Large intestine (tissue), 3 donors: ENCODE results near the gene PKD1. TPM values are rescaled to one million over a fixed set of nuclear protein-coding genes. Genes with fewer than 3 reads are reported as not detected.

Experiments used
- DNase-seq, 2 donors: peaks; one replicate each; pipeline versions ENCODE4 v3.0.0 to v3.0.0-alpha.2; 2013
- H3K27ac ChIP-seq: one replicate; pipeline ENCODE4 v1.5.1; 2013; ENCODE audit warnings: low read length
- H3K27me3 ChIP-seq: 2 replicates; pipeline ENCODE4 v1.6.1; 2013; ENCODE audit warnings: low read length; ENCODE audit not compliant: control insufficient read depth, insufficient read depth
- H3K36me3 ChIP-seq: 2 replicates; pipeline ENCODE4 v1.6.1; 2013; ENCODE audit warnings: low read length; ENCODE audit not compliant: control insufficient read depth, insufficient read depth
- H3K4me1 ChIP-seq: one replicate; pipeline ENCODE4 v1.6.1; 2013; ENCODE audit warnings: low read length; ENCODE audit not compliant: control insufficient read depth, insufficient read depth
- H3K4me3 ChIP-seq: one replicate; pipeline ENCODE4 v1.5.1; 2013; ENCODE audit warnings: low read length
- H3K9me3 ChIP-seq: one replicate; pipeline ENCODE4 v1.6.1; 2013; ENCODE audit warnings: mild to moderate bottlenecking, low read depth, low read length, moderate library complexity; ENCODE audit not compliant: control insufficient read depth
- WGBS: methylation state at CpG from one replicate; pipeline ENCODE4 v1.1.5; 2013; ENCODE audit warnings: low lambda C conversion rate; ENCODE audit not compliant: insufficient coverage; 5-methylcytosine and 5-hydroxymethylcytosine counted together
- polyA plus RNA-seq: library from polyadenylated mRNA; unstranded; fragments of 120-200 nt; gene quantifications from one replicate; pipeline ENCODE4 v1.2.1, GENCODE V29; 2013

Gene PKD1
- polyA plus RNA-seq, 1 donor: 58.4 TPM

DNA sequence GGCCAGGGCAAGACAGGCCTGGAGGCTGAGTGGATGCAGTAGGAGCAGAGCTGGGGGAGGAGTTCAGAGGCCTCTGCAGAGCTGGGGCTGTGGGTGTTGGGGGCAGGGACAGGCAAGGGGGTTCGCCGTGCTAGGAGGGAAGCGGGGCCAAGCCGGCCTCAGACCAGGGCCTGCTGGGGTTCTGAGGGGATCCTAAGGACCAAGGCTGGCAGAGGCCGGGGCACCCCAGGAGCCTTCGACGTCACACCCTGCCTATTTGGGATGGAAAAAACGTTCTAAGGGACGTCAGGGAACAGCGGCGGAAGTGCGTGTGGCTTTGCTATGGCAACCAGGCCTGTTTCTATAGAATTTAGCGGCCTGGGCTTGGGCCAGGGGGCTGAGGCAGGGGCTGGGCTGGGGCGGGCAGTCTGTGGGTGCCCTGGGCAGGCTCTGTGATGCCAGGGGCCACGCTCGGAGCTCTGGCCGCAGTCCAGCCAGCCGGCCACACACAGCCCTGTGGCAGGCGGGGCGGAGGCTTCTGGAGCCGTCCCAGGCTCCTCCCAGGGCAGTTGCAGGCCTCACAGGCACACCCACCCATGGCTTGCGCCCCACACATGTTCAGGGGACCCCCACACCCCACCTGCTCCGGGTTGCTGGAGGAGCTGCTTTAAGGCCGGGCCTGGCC is 23.6 kb upstream of the PKD1 start:
- peak overlapping the region; percentile 47 for H3K27ac ChIP-seq
- WGBS: no CpG with 5 or more reads among the region's 24 CpGs
- no peak overlapping the region for H3K4me3 ChIP-seq
- H3K4me1 ChIP-seq: peaks cover 72% of the 10 kb centered on the region
- DNase-seq: peak in 1 of 2 donors; percentile 58
- no peaks in the 10 kb centered on the region for H3K36me3 ChIP-seq
- H3K27me3 ChIP-seq: no peaks in the 10 kb centered on the region
- peaks cover 9% of the 10 kb centered on the region for H3K9me3 ChIP-seq

GRCh38 chr16:2158262-2158638 is 22.6 kb upstream of the PKD1 start:
- H3K4me3 ChIP-seq: no peak overlapping the region
- peak overlapping the region; percentile 47 for H3K27ac ChIP-seq
- peaks cover 68% of the 10 kb centered on the region for H3K4me1 ChIP-seq
- no peaks in the 10 kb centered on the region for H3K9me3 ChIP-seq
- H3K27me3 ChIP-seq: no peaks in the 10 kb centered on the region
- no peaks in the 10 kb centered on the region for H3K36me3 ChIP-seq
- DNase-seq: no peak
- no CpG with 5 or more reads among the region's 15 CpGs for WGBS

GRCh38 chr16:2157480-2158261 is 22.0 kb upstream of the PKD1 start:
- peaks cover 68% of the 10 kb centered on the region for H3K4me1 ChIP-seq
- H3K36me3 ChIP-seq: peaks cover 4% of the 10 kb centered on the region
- H3K27me3 ChIP-seq: no peaks in the 10 kb centered on the region
- no CpG with 5 or more reads among the region's 27 CpGs for WGBS
- peak overlapping the region; percentile 90 for H3K4me3 ChIP-seq
- no peaks in the 10 kb centered on the region for H3K9me3 ChIP-seq
- peak overlapping the region; percentile 47 for H3K27ac ChIP-seq
- peak in 1 of 2 donors; percentile 60 for DNase-seq

GRCh38 chr16:2156849-2157224 is 21.1 kb upstream of the PKD1 start:
- Histone ChIP-seq H3K36me3 (peaks cover 5% of the 10 kb centered on the region), H3K27me3 (no peaks in the 10 kb centered on the region), H3K4me3 (peak overlapping the region; percentile 90), H3K4me1 (peaks cover 68% of the 10 kb centered on the region), H3K9me3 (no peaks in the 10 kb centered on the region), H3K27ac (peak overlapping the region; percentile 47)
- DNase-seq: no peak
- WGBS: no CpG with 5 or more reads among the region's 5 CpGs

DNA sequence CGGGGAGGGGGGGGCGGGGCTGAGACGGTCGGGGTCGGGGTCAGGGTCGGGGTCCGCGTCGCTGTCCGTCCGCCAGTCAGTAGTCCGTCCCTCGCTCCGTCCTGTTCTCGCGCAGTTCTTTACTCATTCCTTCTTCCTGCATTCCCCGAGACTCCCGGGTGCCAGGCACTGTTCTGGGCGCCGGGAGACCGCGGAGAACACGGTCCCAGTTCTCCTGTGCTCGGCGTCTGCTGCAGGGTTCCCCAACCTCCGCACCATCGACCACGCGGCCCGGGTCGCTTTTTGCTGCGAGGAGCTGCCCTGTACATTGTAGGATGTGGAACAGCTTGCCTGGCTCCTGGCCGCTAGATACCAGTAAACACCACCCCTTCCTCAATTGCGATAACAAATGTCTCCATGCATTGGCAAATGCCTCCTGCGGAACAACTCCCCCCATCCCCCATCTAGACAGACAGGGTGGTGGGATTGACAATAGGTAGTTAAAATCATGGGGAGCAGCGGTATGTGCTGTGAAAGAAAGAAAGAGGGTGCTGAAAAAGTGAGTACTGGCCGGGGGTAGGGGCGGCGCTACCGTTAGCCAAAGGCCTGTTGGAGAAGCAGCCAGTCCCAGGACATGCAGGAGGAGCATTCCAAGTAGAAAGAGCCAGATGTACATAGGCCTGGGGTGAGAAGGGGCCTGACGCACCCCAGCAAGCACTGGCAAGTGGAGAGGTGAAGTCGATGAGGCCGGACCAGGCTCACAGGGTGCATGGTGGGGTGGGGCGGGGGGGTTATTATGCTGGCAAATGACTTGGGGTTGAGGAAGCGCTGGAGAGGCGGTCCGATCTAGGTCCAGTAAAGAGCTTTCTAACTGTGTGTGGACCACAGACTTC is 20.5 kb upstream of the PKD1 start:
- Histone ChIP-seq H3K4me1 (peaks cover 68% of the 10 kb centered on the region), H3K4me3 (peak overlapping the region; percentile 90), H3K36me3 (peaks cover 11% of the 10 kb centered on the region), H3K27me3 (no peaks in the 10 kb centered on the region), H3K9me3 (no peaks in the 10 kb centered on the region), H3K27ac (peak overlapping the region; percentile 63)
- DNase-seq: peak in 1 of 2 donors; percentile 47
- WGBS: no CpG with 5 or more reads among the region's 47 CpGs

- H3K4me3 ChIP-seq: peak within 1 kb of the TSS; percentile 90
- H3K4me1 ChIP-seq: peaks cover 70% of the 10 kb centered on the region
- no CpG with 5 or more reads among the region's 94 CpGs for WGBS
Observed at GRCh38 chr16:2155091-2155950, 19.6 kb upstream of the PKD1 start, which contains the start of gene TRAF7. TSS of gene TRAF7 (plus strand) at chr16:2155782. CDS start at chr16:2163921, 8,139 bp downstream.

GRCh38 chr16:2154533-2155090 is 18.9 kb upstream of the PKD1 start:
- no peaks in the 10 kb centered on the region for H3K9me3 ChIP-seq
- no peak for DNase-seq
- H3K36me3 ChIP-seq: peaks cover 14% of the 10 kb centered on the region
- no CpG with 5 or more reads among the region's 23 CpGs for WGBS
- H3K4me3 ChIP-seq: peak overlapping the region; percentile 84
- H3K4me1 ChIP-seq: peaks cover 70% of the 10 kb centered on the region
- peak overlapping the region; percentile 95 for H3K27ac ChIP-seq
- H3K27me3 ChIP-seq: no peaks in the 10 kb centered on the region

More at GRCh38 chr16:2155091-2155950, 19.6 kb upstream of the PKD1 start, which contains the start of gene TRAF7:
- H3K9me3 ChIP-seq: no peaks in the 10 kb centered on the region
- H3K36me3 ChIP-seq: peaks cover 14% of the 10 kb centered on the region
- H3K27ac ChIP-seq: peak within 1 kb of the TSS; percentile 95
- peak; percentile 100 for DNase-seq
- H3K27me3 ChIP-seq: no peaks in the 10 kb centered on the region

DNA sequence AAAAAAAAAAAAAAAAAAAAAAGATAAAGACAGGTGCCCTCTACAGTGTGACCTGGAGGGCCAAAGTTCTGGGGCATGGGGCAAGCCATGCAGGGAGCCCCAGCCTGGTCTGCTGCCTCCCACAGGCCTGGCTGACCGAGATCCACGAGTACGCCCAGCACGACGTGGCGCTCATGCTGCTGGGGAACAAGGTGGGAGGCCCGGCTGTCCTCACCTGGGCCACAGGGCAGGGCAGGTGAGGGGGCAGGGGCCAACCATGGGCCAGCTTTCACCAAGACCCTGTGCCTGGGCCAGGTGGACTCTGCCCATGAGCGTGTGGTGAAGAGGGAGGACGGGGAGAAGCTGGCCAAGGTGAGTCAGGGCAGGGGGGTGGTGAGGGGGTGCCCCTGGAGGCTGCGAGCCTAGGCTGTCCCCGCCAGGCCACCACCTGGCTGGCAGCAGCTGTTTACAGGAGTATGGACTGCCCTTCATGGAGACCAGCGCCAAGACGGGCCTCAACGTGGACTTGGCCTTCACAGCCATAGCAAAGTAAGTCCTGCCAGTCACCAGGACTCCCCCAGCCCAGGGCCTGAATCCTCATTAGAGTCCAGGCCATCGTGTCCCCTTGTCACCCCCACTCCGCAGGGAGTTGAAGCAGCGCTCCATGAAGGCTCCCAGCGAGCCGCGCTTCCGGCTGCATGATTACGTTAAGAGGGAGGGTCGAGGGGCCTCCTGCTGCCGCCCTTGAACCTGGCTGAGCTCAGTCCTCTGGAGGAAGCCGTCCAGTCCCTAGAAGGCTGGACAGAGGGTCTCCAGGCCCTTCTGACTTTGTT is 17.2 kb upstream of the PKD1 start:
- Histone ChIP-seq H3K9me3 (no peaks in the 10 kb centered on the region), H3K4me1 (peaks cover 64% of the 10 kb centered on the region), H3K27ac (peak overlapping the region; percentile 95), H3K4me3 (peak overlapping the region; percentile 84), H3K36me3 (peaks cover 14% of the 10 kb centered on the region), H3K27me3 (no peaks in the 10 kb centered on the region)
- peak; percentile 70 to 88 for DNase-seq
- WGBS: no CpG with 5 or more reads among the region's 25 CpGs
